ENCODE data around the gene IRX5. TPM values are rescaled to one million over a fixed set of nuclear protein-coding genes. Genes with fewer than 3 reads are reported as not detected.

The IRX5 gene
- total and polyA plus RNA-seq, 2 of the 8 experiments (the other 6 are each of a cell fraction or from before 2014, with no cell fraction given), result 0.48 to 0.56 TPM

GRCh38 chr16:54954220-54954619 lies 23.6 kb downstream of the IRX5 start (continued):
- TF ChIP-seq JUND (IDR thresholded peaks at IDR 0.05; ENCODE audit: low read length) (no peak), E2F6 (IDR thresholded peaks at IDR 0.05) (no peak), SIRT6 (IDR thresholded peaks at IDR 0.05; ENCODE audit: low read length) (no peak), JUN (IDR thresholded peaks at IDR 0.05; ENCODE audit: low read depth, low read length) (no peak)

Measured in H1 (cell line).